Measurements from ENCODE around the gene ALOX12.

Gene ALOX12

GRCh38 chr17:7005716-7006115 lies 9.9 kb downstream of the ALOX12 start:
- Histone ChIP-seq H3K4me3 (ENCODE audit: low read length) (no peak overlapping the region), H4K20me1 (ENCODE audit: insufficient read depth, low read length) (no peaks in the 10 kb centered on the region), H3K4me2 (ENCODE audit: low read depth, low read length) (no peak overlapping the region), H3K4me1 (ENCODE audit: low read length) (peaks cover 5% of the 10 kb centered on the region; the same call in 1 of the 2 replicates), H3F3A (ENCODE audit: insufficient read depth, low read length) (0 out of 2 replicates have a peak, but pooled peaks cover 12% of the 10 kb centered on the region), H3K9me2 (replicated peaks; ENCODE audit: insufficient read depth, low read length) (no peaks in the 10 kb centered on the region), H3K79me2 (ENCODE audit: low read length) (peaks cover 43% of the 10 kb centered on the region), H3K9ac (ENCODE audit: low read length) (no peak overlapping the region), H3K27ac (ENCODE audit: low read length) (no peak overlapping the region), H2AFZ (ENCODE audit: low read length) (no peak overlapping the region), H3K9me3 (replicated peaks; ENCODE audit: insufficient read depth, low read length) (no peaks in the 10 kb centered on the region), H3K27me3 (replicated peaks; ENCODE audit: insufficient read depth, low read length) (no peaks in the 10 kb centered on the region), H3K36me3 (replicated peaks; ENCODE audit: insufficient read depth, low read length) (0 out of 2 replicates have a peak, but pooled peaks cover 5% of the 10 kb centered on the region)
- TF ChIP-seq EZH2 (optimal IDR thresholded peaks at IDR 0.05; ENCODE audit: low read depth, low read length) (no peak), CTCF (IDR thresholded peaks at IDR 0.05; ENCODE audit: low read length) (no peak), EZH2phosphoT487 (IDR thresholded peaks at IDR 0.05; ENCODE audit: low read length) (no peak)
- no peak for DNase-seq

DNA sequence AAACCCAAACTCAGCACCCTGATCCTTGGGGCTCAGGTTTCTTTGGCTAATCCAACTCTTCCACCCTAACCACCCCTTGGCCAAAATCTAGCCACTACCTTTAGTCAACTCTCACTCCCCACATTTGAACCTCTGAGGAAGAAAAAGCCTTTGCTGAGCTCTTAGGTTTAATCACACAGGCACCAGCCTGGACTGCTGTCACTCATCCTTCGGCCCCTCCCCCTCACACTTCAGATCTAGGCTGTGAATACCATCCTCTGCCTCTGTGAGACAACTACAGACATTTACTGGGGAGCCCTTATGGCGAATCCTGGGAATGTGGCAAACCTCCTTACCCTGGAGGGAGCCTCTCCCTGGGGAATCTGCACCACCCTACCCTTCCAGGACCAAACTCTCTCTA lies 11.3 kb downstream of the ALOX12 start:
- no peak overlapping the region for H2AFZ ChIP-seq (ENCODE audit: low read length)
- no peak overlapping the region for H3K4me3 ChIP-seq (ENCODE audit: low read length)
- no peaks in the 10 kb centered on the region for H3K27me3 ChIP-seq (replicated peaks; ENCODE audit: insufficient read depth, low read length)
- no peak overlapping the region for H3K27ac ChIP-seq (ENCODE audit: low read length)
- H3K79me2 ChIP-seq (ENCODE audit: low read length), result peaks cover 57% of the 10 kb centered on the region
- H3F3A ChIP-seq (ENCODE audit: insufficient read depth, low read length), result 0 out of 2 replicates have a peak, but pooled peaks cover 12% of the 10 kb centered on the region
- H4K20me1 ChIP-seq (ENCODE audit: insufficient read depth, low read length), result no peaks in the 10 kb centered on the region
- H3K36me3 ChIP-seq (replicated peaks; ENCODE audit: insufficient read depth, low read length), result 0 out of 2 replicates have a peak, but pooled peaks cover 4% of the 10 kb centered on the region
- H3K9me2 ChIP-seq (replicated peaks; ENCODE audit: insufficient read depth, low read length), result no peaks in the 10 kb centered on the region
- no peak for DNase-seq
- TF ChIP-seq EZH2 (optimal IDR thresholded peaks at IDR 0.05; ENCODE audit: low read depth, low read length), result no peak
- H3K4me2 ChIP-seq (ENCODE audit: low read depth, low read length), result no peak overlapping the region
- H3K9me3 ChIP-seq (replicated peaks; ENCODE audit: insufficient read depth, low read length), result no peaks in the 10 kb centered on the region
- H3K4me1 ChIP-seq (ENCODE audit: low read length), result peaks cover 10% of the 10 kb centered on the region
- no peak overlapping the region for H3K9ac ChIP-seq (ENCODE audit: low read length)

GRCh38 chr17:7010523-7010922 lies 14.7 kb downstream of the ALOX12 start:
- no peaks in the 10 kb centered on the region for H3K9me3 ChIP-seq (replicated peaks; ENCODE audit: insufficient read depth, low read length)
- peaks cover 65% of the 10 kb centered on the region for H3K79me2 ChIP-seq (ENCODE audit: low read length)
- H3K27ac ChIP-seq (ENCODE audit: low read length), result no peak overlapping the region
- no peaks in the 10 kb centered on the region for H3K27me3 ChIP-seq (replicated peaks; ENCODE audit: insufficient read depth, low read length)
- H3K9ac ChIP-seq (ENCODE audit: low read length), result no peak overlapping the region
- H3K4me2 ChIP-seq (ENCODE audit: low read depth, low read length), result no peak overlapping the region
- TF ChIP-seq EZH2 (optimal IDR thresholded peaks at IDR 0.05; ENCODE audit: low read depth, low read length) (no peak), CTCF (IDR thresholded peaks at IDR 0.05; ENCODE audit: low read length) (no peak), EZH2phosphoT487 (IDR thresholded peaks at IDR 0.05; ENCODE audit: low read length) (no peak)
- no peaks in the 10 kb centered on the region for H4K20me1 ChIP-seq (ENCODE audit: insufficient read depth, low read length)
- no peaks in the 10 kb centered on the region for H3K36me3 ChIP-seq (replicated peaks; ENCODE audit: insufficient read depth, low read length)
- no peak for DNase-seq
- no peak overlapping the region for H3K4me3 ChIP-seq (ENCODE audit: low read length)
- no peak overlapping the region for H2AFZ ChIP-seq (ENCODE audit: low read length)
- peaks cover 26% of the 10 kb centered on the region for H3F3A ChIP-seq (ENCODE audit: insufficient read depth, low read length)
- no peaks in the 10 kb centered on the region for H3K9me2 ChIP-seq (replicated peaks; ENCODE audit: insufficient read depth, low read length)
- H3K4me1 ChIP-seq (ENCODE audit: low read length), result peaks cover 10% of the 10 kb centered on the region

DNA sequence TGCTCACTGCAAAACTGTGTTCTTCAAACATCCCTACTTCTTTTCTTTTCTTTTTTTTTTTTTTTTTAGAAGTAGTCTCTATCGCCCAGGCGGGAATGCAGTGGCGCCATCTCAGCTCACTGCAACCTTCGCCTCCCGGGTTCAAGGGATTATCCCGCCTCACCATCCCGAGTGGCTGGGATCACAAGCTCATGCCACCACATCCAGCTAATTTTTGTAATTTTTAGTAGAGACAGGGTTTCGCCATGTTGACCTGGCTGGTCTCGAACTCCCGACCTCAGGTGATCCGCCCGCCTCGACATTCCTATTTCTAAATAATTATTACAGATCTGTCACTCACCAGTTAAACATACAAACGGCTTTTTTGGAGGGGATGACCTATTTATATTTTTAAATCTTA lies 15.6 kb downstream of the ALOX12 start:
- no peak for TF ChIP-seq EZH2 (optimal IDR thresholded peaks at IDR 0.05; ENCODE audit: low read depth, low read length)
- no peak for TF ChIP-seq EZH2phosphoT487 (IDR thresholded peaks at IDR 0.05; ENCODE audit: low read length)
- no peak for TF ChIP-seq CTCF (IDR thresholded peaks at IDR 0.05; ENCODE audit: low read length)
- Histone ChIP-seq H3K9me2 (replicated peaks; ENCODE audit: insufficient read depth, low read length) (no peaks in the 10 kb centered on the region), H3K36me3 (replicated peaks; ENCODE audit: insufficient read depth, low read length) (no peaks in the 10 kb centered on the region), H3K4me1 (ENCODE audit: low read length) (peaks cover 16% of the 10 kb centered on the region), H3K27ac (ENCODE audit: low read length) (no peak overlapping the region), H3K4me2 (ENCODE audit: low read depth, low read length) (peak overlapping the region; percentile 95), H3F3A (ENCODE audit: insufficient read depth, low read length) (peaks cover 35% of the 10 kb centered on the region), H3K9me3 (replicated peaks; ENCODE audit: insufficient read depth, low read length) (no peaks in the 10 kb centered on the region), H4K20me1 (ENCODE audit: insufficient read depth, low read length) (no peaks in the 10 kb centered on the region), H2AFZ (ENCODE audit: low read length) (no peak overlapping the region), H3K27me3 (replicated peaks; ENCODE audit: insufficient read depth, low read length) (no peaks in the 10 kb centered on the region), H3K4me3 (ENCODE audit: low read length) (peak overlapping the region; percentile 89), H3K79me2 (ENCODE audit: low read length) (peaks cover 73% of the 10 kb centered on the region), H3K9ac (ENCODE audit: low read length) (peak overlapping the region; percentile 99; the same call in 1 of the 2 replicates)
- DNase-seq, result no peak
